ENCODE results near the gene GABRR3.

GABRR3 gene

DNA sequence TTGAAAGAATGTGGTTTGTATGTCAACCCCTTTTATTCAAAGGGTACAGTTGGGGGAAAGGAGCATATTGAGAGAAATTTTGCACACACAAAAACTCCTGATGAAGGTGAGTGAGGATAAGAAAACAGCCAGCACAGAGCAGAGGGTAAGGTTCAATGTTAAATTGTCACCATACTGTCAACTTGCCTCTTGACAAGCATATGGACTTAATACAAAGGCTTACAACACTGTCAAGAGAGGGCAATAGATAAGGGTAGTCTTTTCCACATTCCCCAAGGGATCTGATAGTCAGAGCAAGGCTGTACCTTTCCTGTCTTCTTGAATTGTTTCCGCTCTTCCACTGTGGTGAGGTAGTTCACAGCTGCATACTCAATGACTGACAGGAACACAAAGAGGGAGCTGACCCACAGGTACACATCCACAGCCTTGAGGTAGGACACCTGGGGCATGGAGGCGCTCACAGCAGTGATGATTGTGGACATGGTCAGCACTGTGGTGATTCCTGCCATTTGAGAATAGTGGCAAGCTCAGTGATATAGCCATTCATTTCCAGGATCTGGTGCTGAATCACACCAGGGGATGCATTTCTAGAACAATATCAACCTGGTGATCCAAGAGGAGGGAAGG, 42.5 kb downstream of the GABRR3 start:
- no peak for DNase-seq (ENCODE audit: insufficient read length, low spot score)
- no peak for FAIRE-seq

DNA sequence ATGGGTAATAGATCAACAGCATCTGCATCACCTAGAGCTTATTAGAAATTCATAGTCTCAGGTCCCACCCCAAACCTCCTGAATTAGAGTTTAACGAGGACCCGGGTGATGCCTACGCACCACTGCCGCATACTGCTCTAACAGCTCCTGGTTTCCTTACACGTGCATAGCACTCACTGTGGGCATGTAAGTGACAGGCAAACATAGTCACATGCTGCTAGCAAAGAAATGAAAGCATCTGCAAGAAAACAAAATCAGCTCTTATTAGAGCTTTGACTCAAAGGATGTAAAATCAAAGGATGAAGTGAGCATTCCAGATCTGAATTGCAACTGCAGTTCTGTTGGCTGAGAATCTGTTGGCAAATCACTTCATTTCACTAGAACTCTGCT, 43.8 kb downstream of the GABRR3 start:
- DNase-seq (ENCODE audit: insufficient read length, low spot score) (no peak), FAIRE-seq (no peak)

DNA sequence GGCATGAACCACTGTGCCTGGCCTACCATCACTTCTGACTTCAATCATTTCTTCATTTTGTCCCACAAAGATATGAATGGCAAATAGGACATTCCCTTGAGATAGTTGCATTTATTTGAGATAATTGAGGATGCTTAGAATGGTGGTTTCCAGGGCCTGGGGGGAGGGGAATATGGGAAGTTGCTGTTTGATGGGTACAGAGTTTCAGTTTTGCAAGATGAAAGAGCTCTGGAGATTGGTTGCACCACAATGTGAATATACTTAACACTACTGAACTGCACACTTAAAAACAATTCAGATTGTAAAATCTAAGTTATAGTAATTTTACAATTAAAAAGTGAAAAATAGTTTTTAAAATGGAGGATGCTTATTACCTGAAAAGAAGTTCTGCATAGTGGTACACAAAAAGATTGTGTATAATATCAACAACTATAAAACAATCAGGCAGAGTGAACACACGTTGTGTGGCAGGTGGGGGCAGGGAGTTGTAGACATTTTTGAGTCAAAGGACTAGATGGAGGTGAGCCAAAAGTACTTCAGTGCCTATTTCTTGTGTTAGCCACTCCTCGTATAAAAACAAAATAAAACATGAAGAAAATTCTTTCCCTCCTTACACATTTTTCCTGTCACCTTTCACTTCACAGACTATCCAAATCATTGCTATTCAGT, 44.4 kb downstream of the GABRR3 start:
- FAIRE-seq (no peak), DNase-seq (ENCODE audit: insufficient read length, low spot score) (no peak)

DNA sequence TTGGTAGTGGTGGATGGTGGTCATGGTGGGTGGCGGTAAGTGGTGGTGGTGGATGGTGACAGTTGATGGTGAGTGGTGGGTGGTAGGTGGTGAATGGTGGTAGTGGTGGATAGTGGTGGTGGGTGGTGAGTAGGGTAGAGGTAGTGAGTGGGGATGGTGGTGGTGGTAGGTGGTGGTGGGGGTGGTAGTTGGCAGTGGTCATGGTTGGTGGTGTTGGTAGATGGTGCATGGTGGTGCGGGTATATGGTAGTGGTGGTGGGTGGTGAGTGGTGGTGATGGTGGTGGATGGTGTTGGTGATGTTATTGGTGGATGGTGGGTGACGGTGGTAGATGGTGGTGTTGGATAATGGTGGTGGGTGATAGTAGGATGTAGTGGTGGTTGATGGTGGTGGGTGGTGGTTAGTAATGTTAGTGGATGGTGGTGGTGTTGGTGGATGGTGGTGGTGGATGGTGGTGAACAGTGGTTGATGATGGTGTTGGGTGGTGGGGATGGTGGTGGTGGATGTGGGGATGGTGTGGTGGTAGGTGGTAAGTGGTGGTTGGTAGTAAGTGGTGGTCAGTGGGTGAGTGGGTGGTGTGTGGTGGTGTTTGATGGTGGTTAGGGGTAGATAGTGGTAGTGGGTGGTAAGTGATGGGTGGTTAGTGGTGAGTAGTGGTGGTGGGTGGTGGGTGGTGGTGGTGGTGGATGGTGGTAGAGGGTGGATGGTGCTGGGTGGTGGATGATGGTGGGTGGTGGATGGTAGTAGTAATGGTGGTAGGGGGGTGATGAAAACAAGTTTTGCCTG, 46.1 kb downstream of the GABRR3 start:
- DNase-seq (ENCODE audit: insufficient read length, low spot score) (no peak), FAIRE-seq (no peak)

DNA sequence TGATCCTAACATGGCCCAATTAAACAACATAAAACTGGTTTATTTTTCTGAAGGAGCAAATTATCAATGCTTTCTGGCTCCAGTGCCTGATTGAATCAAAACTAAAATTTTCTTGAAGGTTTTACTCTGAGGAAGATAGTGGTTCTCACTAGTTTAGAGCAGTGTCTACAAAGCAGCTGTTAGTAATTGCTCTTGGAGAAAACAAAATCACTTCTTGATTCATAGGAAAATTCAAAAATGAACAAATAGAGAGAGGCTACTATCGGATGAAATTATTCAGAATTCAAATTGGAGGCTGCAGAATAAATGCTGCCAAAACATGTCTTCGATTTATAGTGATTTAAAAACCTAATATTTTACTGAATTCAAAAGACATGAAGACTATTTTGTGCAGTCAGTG, 47.8 kb downstream of the GABRR3 start:
- FAIRE-seq (no peak), DNase-seq (ENCODE audit: insufficient read length, low spot score) (no peak)

DNA sequence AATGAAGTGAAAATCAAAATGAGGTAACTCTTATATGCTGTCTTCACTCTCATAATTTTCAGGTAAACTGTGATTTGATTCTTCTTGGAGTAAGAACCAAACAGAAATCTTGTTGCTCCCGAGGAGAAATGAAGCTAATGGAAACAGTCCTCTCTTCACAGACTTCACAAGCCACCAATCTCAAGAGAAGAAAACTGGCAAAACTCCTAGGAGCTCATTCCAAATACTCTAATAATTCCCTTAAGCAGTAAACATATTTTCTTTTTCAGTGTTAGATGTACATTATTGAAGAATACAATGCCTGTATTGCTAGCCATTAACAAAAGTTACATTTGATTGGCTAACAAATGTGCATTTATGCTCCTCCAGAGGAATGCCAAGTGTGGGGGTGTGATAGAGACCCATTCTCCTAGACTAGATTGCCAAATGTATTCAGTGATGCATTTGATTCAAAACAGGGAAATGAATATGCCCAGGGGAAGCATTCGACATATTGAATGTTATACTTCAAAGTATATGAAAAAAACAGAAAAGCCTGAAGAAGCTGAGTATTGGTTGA, 51.1 kb downstream of the GABRR3 start:
- DNase-seq (ENCODE audit: insufficient read length, low spot score) (no peak), FAIRE-seq (no peak)

DNA sequence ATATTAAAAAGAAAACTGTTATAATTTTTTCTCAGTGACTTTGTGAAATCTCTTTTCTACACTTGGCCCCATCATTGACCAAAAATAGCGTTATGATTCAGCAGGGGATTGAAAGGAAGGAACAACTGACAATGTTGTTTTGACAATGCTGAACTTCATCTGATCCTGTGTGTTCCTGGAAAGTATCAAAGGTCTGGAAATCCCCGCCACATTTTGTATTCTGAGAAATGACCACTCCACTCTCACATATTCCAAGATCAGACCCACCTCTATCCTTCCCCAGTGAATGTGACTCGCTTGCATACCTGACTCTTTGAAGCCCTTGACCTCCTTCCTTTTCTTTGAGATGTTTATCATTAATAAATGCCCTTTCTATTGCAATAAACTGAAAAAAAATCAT, 53.2 kb downstream of the GABRR3 start:
- FAIRE-seq (peak; percentile 44), DNase-seq (ENCODE audit: insufficient read length, low spot score) (no peak)

DNA sequence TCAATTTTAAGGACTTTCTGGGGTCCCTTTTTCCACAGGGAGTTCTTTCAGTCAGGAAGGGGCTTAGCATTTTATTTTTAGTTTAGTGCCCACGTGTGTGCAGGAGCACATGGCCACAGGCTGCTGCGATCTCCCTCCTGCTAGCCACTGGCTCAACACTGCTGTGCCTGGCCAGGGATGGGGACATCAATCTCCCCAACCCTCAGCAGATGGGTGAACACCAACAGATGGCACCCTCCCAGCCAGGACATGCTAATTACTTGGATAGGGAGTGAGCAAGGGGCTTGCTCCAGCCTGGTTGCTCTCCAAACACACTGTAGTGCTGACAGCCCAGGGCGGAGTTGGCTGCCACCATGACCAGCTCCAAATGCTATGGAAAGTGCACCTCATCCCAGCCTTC, 55.5 kb downstream of the GABRR3 start:
- DNase-seq (ENCODE audit: insufficient read length, low spot score), result no peak
- no peak for FAIRE-seq

DNA sequence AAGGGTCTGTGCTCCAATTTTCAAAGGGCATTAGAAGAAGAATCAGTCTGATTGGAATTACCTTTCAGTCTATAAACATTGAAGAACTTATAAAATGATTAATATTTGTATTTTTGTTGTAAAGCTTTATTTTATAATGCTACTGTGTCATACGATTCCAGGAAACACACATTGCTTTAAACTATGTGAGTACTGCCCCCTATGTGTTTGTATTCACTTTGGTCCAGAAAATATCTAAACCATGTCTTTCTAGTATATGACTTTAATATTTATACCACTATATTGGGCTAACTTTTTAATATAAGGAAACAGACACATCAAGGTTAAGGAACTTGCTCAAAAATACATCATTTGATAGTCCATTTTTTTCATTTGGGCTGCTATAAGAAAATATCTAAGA, 59.6 kb downstream of the GABRR3 start:
- FAIRE-seq (no peak), DNase-seq (ENCODE audit: insufficient read length, low spot score) (no peak)

DNA sequence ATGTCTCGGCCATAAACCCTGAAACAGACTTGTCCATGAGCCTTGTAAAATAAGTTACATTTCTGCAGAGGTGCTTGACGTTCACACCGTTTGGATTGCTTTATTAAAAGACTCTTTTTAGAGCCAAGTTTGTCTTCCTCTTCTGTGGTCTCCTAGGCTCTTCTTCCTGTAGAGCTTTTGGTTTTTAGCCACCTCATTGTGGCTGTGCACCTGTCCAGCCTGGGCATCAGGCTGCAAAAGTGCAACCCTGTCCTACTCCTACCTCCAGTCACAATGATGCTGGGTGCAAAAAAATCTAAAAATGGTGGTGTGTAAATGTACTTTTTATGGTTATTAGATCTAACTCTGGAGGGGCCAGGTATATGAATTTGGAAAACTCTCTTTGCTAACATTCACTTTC, 60.1 kb downstream of the GABRR3 start:
- DNase-seq (ENCODE audit: insufficient read length, low spot score), result no peak
- FAIRE-seq, result no peak

DNA sequence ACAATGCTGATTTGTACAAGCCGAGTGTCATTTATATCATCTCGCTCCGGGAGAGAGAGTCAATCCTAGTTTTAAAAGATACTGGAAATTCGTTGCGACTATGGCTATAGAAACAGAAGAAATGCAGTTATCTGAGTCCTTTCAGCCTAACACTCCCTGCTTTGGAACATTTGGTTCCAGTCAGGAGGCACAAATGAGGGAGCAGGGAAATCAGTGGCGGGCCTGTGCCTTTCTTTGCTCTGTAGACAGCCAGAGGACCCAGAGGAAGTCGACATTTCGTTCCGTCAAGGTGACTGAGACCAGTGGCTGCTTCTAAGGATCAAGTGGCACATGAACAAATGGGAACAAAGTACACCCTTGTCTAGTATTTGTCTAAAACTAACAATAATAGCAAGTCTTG, 62.1 kb downstream of the GABRR3 start:
- no peak for DNase-seq (ENCODE audit: insufficient read length, low spot score)
- FAIRE-seq, result peak; percentile 45

DNA sequence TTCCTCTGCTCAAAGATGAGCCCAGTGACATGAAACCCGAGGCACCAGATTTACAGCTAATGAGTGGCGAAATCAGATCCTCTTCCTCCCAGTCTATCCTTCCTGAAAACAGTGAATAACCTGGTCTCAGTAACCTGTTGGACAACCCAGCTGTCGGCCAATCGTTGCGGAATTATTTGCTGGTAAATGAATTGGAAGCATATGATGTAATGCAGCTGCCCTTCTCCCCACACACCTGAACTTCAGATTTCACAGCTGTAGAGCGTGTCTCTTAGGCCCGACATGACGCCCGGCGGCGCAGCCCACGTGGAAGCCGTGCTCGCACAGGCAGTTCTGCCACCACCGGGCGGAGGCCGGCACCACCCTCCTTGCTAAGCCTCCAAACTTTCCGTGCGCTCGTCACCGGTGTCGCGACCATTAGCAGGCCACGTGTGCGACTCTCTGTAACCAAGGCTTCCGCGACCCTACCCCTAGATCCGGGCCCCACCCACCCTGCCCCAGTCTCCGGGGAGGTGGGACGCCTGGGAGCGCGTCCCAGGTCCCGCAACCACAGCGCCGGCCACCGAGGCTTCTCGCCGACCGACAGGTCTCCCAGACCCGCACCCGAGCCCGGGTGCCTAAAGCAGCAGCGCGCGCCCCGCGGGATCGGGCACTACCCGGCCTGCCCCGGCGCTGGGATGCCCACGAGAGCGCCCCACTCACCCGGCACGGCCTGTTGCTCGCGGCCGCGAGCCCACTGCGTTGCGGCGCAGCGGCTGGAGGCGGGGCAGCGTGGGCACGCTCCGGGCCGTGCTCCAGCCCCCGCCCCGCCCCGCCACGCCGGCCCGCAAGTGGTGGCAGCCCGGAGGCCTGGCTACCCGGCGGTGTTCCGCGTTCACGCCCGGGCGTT, 63.2 kb downstream of the GABRR3 start, which contains the start of gene RIOX2:
Gene RIOX2 (minus strand): TSS at position 753 of the 889 bp plus-strand sequence. CDS start 4,838 bp downstream, outside the sequence.
- FAIRE-seq, result peak; percentile 86

DNA sequence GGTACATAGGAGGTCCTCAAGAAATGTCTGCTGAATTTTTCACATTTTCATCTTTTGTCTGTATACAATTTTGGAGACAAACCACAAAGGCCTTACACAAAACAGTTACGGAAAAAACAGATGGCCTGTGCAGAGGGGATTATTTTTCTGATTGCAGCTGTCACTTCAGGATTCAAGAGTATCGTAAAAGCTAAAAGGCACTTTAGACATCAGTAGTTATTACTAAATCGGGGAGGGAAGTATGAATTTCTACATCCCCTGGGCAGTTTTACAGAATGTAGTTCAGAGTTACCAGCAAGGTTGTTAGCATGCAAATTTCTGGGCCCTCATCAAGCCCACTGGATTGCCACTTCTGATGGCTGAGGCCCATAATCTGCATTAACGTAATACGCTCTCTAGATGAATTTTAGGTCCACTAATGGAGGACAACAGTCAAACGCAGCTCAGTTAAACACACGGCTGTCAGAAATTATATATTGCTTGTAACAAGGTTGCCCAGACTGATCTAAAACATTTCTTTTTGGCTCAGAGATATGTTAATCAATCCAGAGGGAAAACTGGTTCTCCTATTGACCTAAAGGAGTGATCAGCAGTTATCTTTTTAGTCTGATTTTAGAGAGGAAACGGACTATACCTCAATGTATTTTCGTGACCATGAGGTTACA, 64.0 kb downstream of the GABRR3 start:
- no peak for DNase-seq (ENCODE audit: insufficient read length, low spot score)
- FAIRE-seq, result peak; percentile 82

More for the DNA sequence above, 63.2 kb downstream of the GABRR3 start, which contains the start of gene RIOX2:
- DNase-seq (ENCODE audit: insufficient read length, low spot score), result peak; percentile 70

DNA sequence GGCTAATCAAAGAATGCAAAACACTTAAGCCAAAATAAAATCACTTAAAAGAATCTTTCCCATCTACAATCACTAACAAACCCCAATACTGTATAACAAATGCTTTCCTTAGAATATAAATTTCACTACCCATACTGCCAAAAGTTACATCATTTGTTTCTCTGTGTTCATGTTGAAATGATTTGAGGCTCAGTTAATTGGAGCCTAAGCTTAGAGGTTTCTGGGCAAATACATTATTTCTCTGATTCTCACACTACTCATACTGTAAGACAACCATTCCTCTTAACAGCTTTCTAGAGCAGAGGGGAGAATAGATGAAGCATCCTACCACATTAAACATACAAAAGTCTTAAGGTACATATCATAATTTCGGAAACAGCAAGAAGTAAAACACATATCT, 65.0 kb downstream of the GABRR3 start:
- FAIRE-seq (no peak), DNase-seq (ENCODE audit: insufficient read length, low spot score) (no peak)

DNA sequence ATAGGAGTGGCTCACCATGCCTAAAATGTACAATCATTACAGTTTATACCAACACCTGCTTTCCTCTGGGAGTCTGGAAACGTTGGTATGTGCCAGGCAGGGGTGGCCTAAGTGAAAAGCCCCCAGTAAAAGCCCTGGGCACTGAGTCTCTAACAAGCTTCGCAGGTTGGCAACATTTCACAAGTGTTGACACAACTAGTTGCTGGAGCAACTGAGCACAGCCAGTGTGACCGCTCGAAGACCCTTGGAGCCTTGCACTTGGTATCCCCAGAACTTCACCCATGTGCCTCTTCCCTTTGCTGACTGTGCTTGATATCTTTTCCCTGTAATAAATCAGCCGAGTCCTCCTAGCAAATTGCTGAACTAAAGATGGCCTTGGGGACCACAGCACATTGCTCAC, 65.6 kb downstream of the GABRR3 start:
- DNase-seq (ENCODE audit: insufficient read length, low spot score), result no peak
- FAIRE-seq, result no peak

DNA sequence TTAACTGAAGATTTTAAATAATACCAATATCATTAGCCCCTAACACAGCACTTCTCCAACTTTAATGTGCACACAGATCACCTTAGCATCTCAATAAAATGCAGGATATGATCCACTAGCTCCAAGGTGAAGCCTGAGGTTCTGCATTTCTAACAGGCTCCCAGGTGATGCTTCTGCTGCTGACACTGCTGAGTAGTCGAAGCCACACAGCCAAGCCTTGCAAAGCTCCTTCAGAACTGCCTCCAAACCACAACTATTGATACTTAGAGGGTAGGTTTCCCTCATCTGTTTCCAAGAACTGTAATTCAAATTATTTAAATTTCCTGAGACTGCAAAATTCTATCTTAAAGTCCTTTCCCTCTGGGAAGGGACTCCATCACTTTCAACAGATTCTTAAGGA, 66.7 kb downstream of the GABRR3 start:
- FAIRE-seq (no peak), DNase-seq (ENCODE audit: insufficient read length, low spot score) (no peak)

DNA sequence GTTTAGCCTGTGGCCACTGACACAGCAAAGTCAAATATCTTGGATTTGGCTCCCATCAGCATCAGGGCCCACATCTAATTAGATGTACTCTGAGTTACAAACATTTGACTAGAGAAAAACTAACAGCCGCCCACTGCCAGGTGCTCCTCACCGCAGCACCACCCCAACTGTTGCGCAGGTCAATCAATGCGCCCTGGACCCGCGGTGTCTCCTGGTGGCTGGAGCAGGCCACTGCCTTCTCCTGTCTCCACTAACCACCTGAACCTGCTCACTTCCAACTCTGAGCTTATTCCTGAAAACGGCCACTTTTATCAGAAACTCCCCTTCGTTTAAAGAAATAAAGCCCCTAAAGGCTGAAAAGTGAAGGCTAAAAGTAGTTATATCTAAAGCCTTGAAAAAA, 67.1 kb downstream of the GABRR3 start:
- DNase-seq (ENCODE audit: insufficient read length, low spot score) (no peak), FAIRE-seq (no peak)

DNA sequence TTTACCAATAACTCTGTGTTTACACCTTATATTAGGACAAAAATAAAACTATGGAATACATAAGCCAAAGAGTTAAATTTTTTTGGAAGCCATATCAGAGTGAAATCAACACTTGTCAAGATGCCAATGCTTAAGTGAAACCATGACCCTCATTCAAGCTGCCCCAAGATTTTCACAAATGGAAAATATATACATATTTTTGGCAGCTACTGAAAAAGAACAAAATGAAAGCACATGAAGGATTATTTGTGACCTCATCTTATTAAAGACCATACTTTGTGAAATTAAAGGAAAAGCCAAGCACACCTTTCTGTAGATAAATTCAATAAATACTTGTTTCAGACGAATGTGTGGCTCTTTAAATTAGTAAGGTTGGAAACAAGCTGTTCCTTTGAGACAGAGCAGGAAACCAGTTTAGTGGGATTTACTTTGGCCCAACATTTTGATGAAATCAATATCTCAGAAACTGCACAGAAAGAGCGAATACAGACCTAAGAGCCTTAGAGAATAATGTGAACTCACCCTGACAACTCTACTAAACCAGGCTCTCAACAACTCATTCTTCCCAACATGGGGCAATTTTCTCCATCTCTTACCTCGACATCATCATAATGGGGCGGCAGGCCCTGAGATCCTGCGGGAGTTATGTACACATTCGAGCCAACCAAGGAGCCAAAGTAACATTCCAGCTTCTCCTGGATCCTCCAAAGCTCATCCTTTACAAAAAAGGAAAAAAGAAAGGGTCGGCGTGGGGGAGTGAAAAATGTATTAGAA, 73.9 kb downstream of the GABRR3 start:
- no peak for FAIRE-seq
- no peak for DNase-seq (ENCODE audit: insufficient read length, low spot score)

DNA sequence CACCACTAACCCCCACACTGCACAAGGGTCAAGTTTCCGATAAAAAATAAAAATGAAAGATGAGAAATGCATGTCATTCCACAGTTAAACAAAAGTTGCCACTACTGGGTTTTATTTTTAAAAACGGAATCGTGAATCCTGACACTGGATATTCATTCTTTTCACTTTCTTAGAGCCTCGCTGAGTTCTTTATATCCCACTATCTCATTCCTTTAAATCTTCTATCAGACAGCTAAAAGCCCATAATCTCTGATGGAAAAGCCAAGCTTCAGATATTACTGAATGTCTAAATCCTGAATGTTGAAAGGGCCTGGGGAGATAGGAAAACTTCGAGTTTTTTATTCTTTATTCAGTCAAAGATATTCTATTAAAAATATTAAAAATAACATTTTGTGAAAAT, 74.6 kb downstream of the GABRR3 start:
- DNase-seq (ENCODE audit: insufficient read length, low spot score) (no peak), FAIRE-seq (no peak)
